ENCODE data around the gene ZSCAN20. TPM values are rescaled to one million over a fixed set of nuclear protein-coding genes. Genes with fewer than 3 reads are reported as not detected.
"Not testable (repeated sequence)": the region's sequence is repeated elsewhere in the genome, so short reads cannot be mapped to it uniquely, and the experiment has no call there.

ZSCAN20 gene
- polyA plus RNA-seq, 1 donor (not counting 4 experiments of a cell fraction or from before 2014, with no cell fraction given): 3.1 TPM

GRCh38 chr1:33507661-33508060 lies 35.2 kb downstream of the ZSCAN20 start:
- Histone ChIP-seq H3K9me1 (ENCODE audit: control insufficient read depth, extremely low read depth, insufficient read depth, low read length) (no peaks in the 10 kb centered on the region), H3K27ac (ENCODE audit: control insufficient read depth, insufficient read depth, low read length) (no peak overlapping the region), H3K27me3 (ENCODE audit: control insufficient read depth, extremely low read depth, insufficient read depth, low read length) (no peaks in the 10 kb centered on the region), H3K4me3 (ENCODE audit: control insufficient read depth in 2 of 3, extremely low read depth in 1 of 3, insufficient read depth in 2 of 3, low read depth in 1 of 3, low read length in 3 of 3) (no peak overlapping the region), H2AFZ (ENCODE audit: control insufficient read depth, low read length) (no peak overlapping the region), H4K20me1 (ENCODE audit: control insufficient read depth, extremely low read depth, insufficient read depth, low read length) (no peaks in the 10 kb centered on the region), H3K9me3 (ENCODE audit: control insufficient read depth, low read depth, low read length) (no peaks in the 10 kb centered on the region), H3K79me2 (ENCODE audit: control insufficient read depth, insufficient read depth, low read length) (no peaks in the 10 kb centered on the region), H3K4me2 (ENCODE audit: control insufficient read depth, extremely low read depth, insufficient read depth, low read depth, low read length) (no peak overlapping the region), H3K9ac (ENCODE audit: control insufficient read depth, extremely low read depth, insufficient read depth, low read length) (no peak overlapping the region), H3K4me1 (ENCODE audit: control insufficient read depth, extremely low read depth, insufficient read depth, low read length) (peaks cover 8% of the 10 kb centered on the region), H3K36me3 (ENCODE audit: control insufficient read depth in 2 of 2, extremely low read depth in 1 of 2, insufficient read depth in 2 of 2, low read length in 2 of 2) (no peaks in the 10 kb centered on the region)
- no peak for FAIRE-seq
- dilution Hi-C loops (cut with MboI; ENCODE audit: extremely low pct_ligation_motif_present, low sequenced_read_pairs): no loop called here
- DNase-seq (ENCODE audit: low read depth, low spot score): no peak
- no peak for TF ChIP-seq EZH2 (IDR thresholded peaks at IDR 0.05; ENCODE audit: low read length)
- TF ChIP-seq CTCF (optimal IDR thresholded peaks at IDR 0.05 in 1 of 3, IDR thresholded peaks at IDR 0.05 in 1 of 3, conservative IDR thresholded peaks at IDR 0.05 in 1 of 3; ENCODE audit: extremely low read depth in 1 of 3, insufficient read depth in 2 of 3, low read length in 3 of 3): no peak

GRCh38 chr1:33508151-33508550 lies 35.7 kb downstream of the ZSCAN20 start:
- no peak overlapping the region for H3K4me3 ChIP-seq (ENCODE audit: control insufficient read depth in 2 of 3, extremely low read depth in 1 of 3, insufficient read depth in 2 of 3, low read depth in 1 of 3, low read length in 3 of 3)
- no peaks in the 10 kb centered on the region for H3K9me3 ChIP-seq (ENCODE audit: control insufficient read depth, low read depth, low read length)
- peaks cover 3% of the 10 kb centered on the region for H3K4me1 ChIP-seq (ENCODE audit: control insufficient read depth, extremely low read depth, insufficient read depth, low read length)
- no peaks in the 10 kb centered on the region for H3K27me3 ChIP-seq (ENCODE audit: control insufficient read depth, extremely low read depth, insufficient read depth, low read length)
- FAIRE-seq (no peak), DNase-seq (ENCODE audit: low read depth, low spot score) (no peak)
- H2AFZ ChIP-seq (ENCODE audit: control insufficient read depth, low read length): no peak overlapping the region
- no peak for TF ChIP-seq EZH2 (IDR thresholded peaks at IDR 0.05; ENCODE audit: low read length)
- no peak for TF ChIP-seq CTCF (optimal IDR thresholded peaks at IDR 0.05 in 1 of 3, IDR thresholded peaks at IDR 0.05 in 1 of 3, conservative IDR thresholded peaks at IDR 0.05 in 1 of 3; ENCODE audit: extremely low read depth in 1 of 3, insufficient read depth in 2 of 3, low read length in 3 of 3)
- dilution Hi-C loops (cut with MboI; ENCODE audit: extremely low pct_ligation_motif_present, low sequenced_read_pairs): no loop called here
- no peaks in the 10 kb centered on the region for H4K20me1 ChIP-seq (ENCODE audit: control insufficient read depth, extremely low read depth, insufficient read depth, low read length)
- no peaks in the 10 kb centered on the region for H3K36me3 ChIP-seq (ENCODE audit: control insufficient read depth in 2 of 2, extremely low read depth in 1 of 2, insufficient read depth in 2 of 2, low read length in 2 of 2)
- H3K4me2 ChIP-seq (ENCODE audit: control insufficient read depth, extremely low read depth, insufficient read depth, low read depth, low read length): no peak overlapping the region
- H3K79me2 ChIP-seq (ENCODE audit: control insufficient read depth, insufficient read depth, low read length): no peaks in the 10 kb centered on the region
- no peak overlapping the region for H3K27ac ChIP-seq (ENCODE audit: control insufficient read depth, insufficient read depth, low read length)
- no peak overlapping the region for H3K9ac ChIP-seq (ENCODE audit: control insufficient read depth, extremely low read depth, insufficient read depth, low read length)
- H3K9me1 ChIP-seq (ENCODE audit: control insufficient read depth, extremely low read depth, insufficient read depth, low read length): no peaks in the 10 kb centered on the region

- H2AFZ ChIP-seq (ENCODE audit: control insufficient read depth, low read length); H3K9me1 ChIP-seq (ENCODE audit: control insufficient read depth, extremely low read depth, insufficient read depth, low read length); H4K20me1 ChIP-seq (ENCODE audit: control insufficient read depth, extremely low read depth, insufficient read depth, low read length); DNase-seq (ENCODE audit: low read depth, low spot score); H3K27me3 ChIP-seq (ENCODE audit: control insufficient read depth, extremely low read depth, insufficient read depth, low read length); H3K4me1 ChIP-seq (ENCODE audit: control insufficient read depth, extremely low read depth, insufficient read depth, low read length); H3K9me3 ChIP-seq (ENCODE audit: control insufficient read depth, low read depth, low read length); FAIRE-seq; H3K36me3 ChIP-seq (ENCODE audit: control insufficient read depth in 2 of 2, extremely low read depth in 1 of 2, insufficient read depth in 2 of 2, low read length in 2 of 2); H3K4me3 ChIP-seq (ENCODE audit: control insufficient read depth in 2 of 3, extremely low read depth in 1 of 3, insufficient read depth in 2 of 3, low read depth in 1 of 3, low read length in 3 of 3); dilution Hi-C loops (cut with MboI; ENCODE audit: extremely low pct_ligation_motif_present, low sequenced_read_pairs); H3K4me2 ChIP-seq (ENCODE audit: control insufficient read depth, extremely low read depth, insufficient read depth, low read depth, low read length); H3K79me2 ChIP-seq (ENCODE audit: control insufficient read depth, insufficient read depth, low read length); H3K27ac ChIP-seq (ENCODE audit: control insufficient read depth, insufficient read depth, low read length); H3K9ac ChIP-seq (ENCODE audit: control insufficient read depth, extremely low read depth, insufficient read depth, low read length): not testable (repeated sequence)
These were observed 36.8 kb downstream of the ZSCAN20 start for GRCh38 chr1:33509276-33509675.

Measured in keratinocyte (primary cell).